ENCODE data around the gene ADGRD2. TPM values are rescaled to one million over a fixed set of nuclear protein-coding genes. Genes with fewer than 3 reads are reported as not detected.

The ADGRD2 gene
- polyA plus RNA-seq, 1 donor (not counting 4 experiments of a cell fraction or from before 2014, with no cell fraction given), result not detected

- Histone ChIP-seq H3K79me2 (ENCODE audit: control insufficient read depth, insufficient read depth, low read length) (no peaks in the 10 kb centered on the region), H3K27ac (ENCODE audit: control insufficient read depth, insufficient read depth, low read length) (no peak overlapping the region), H3K9me3 (ENCODE audit: control insufficient read depth, low read depth, low read length) (no peaks in the 10 kb centered on the region), H3K9me1 (ENCODE audit: control insufficient read depth, extremely low read depth, insufficient read depth, low read length) (no peaks in the 10 kb centered on the region), H2AFZ (ENCODE audit: control insufficient read depth, low read length) (no peak overlapping the region), H3K27me3 (ENCODE audit: control insufficient read depth, extremely low read depth, insufficient read depth, low read length) (no peaks in the 10 kb centered on the region), H3K4me3 (ENCODE audit: control insufficient read depth in 2 of 3, extremely low read depth in 1 of 3, insufficient read depth in 2 of 3, low read depth in 1 of 3, low read length in 3 of 3) (no peak overlapping the region), H4K20me1 (ENCODE audit: control insufficient read depth, extremely low read depth, insufficient read depth, low read length) (no peaks in the 10 kb centered on the region), H3K4me2 (ENCODE audit: control insufficient read depth, extremely low read depth, insufficient read depth, low read depth, low read length) (no peak overlapping the region), H3K36me3 (ENCODE audit: control insufficient read depth in 2 of 2, extremely low read depth in 1 of 2, insufficient read depth in 2 of 2, low read length in 2 of 2) (peaks cover 0 to under 1% of the 10 kb centered on the region in 2 experiments), H3K9ac (ENCODE audit: control insufficient read depth, extremely low read depth, insufficient read depth, low read length) (no peak overlapping the region), H3K4me1 (ENCODE audit: control insufficient read depth, extremely low read depth, insufficient read depth, low read length) (no peaks in the 10 kb centered on the region)
- dilution Hi-C loops (cut with MboI; ENCODE audit: extremely low pct_ligation_motif_present, low sequenced_read_pairs), result no loop called here
- FAIRE-seq (no peak), DNase-seq (ENCODE audit: low read depth, low spot score) (no peak)
- TF ChIP-seq CTCF (optimal IDR thresholded peaks at IDR 0.05 in 1 of 3, IDR thresholded peaks at IDR 0.05 in 1 of 3, conservative IDR thresholded peaks at IDR 0.05 in 1 of 3; ENCODE audit: extremely low read depth in 1 of 3, insufficient read depth in 2 of 3, low read length in 3 of 3) (no peak), EZH2 (IDR thresholded peaks at IDR 0.05; ENCODE audit: low read length) (no peak)
Observed at GRCh38 chr9:124521142-124521541, 70.9 kb downstream of the ADGRD2 start.

- H3K4me2 ChIP-seq (ENCODE audit: control insufficient read depth, extremely low read depth, insufficient read depth, low read depth, low read length), result no peak overlapping the region
- FAIRE-seq, result peak; percentile 29
- H2AFZ ChIP-seq (ENCODE audit: control insufficient read depth, low read length), result no peak overlapping the region
Observed at GRCh38 chr9:124522121-124523098, 72.2 kb downstream of the ADGRD2 start.

More at GRCh38 chr9:124522121-124523098, 72.2 kb downstream of the ADGRD2 start:
- Histone ChIP-seq H4K20me1 (ENCODE audit: control insufficient read depth, extremely low read depth, insufficient read depth, low read length) (no peaks in the 10 kb centered on the region), H3K27me3 (ENCODE audit: control insufficient read depth, extremely low read depth, insufficient read depth, low read length) (no peaks in the 10 kb centered on the region), H3K79me2 (ENCODE audit: control insufficient read depth, insufficient read depth, low read length) (no peaks in the 10 kb centered on the region), H3K4me1 (ENCODE audit: control insufficient read depth, extremely low read depth, insufficient read depth, low read length) (no peaks in the 10 kb centered on the region), H3K36me3 (ENCODE audit: control insufficient read depth in 2 of 2, extremely low read depth in 1 of 2, insufficient read depth in 2 of 2, low read length in 2 of 2) (peaks cover 0 to 4% of the 10 kb centered on the region in 2 experiments), H3K9me3 (ENCODE audit: control insufficient read depth, low read depth, low read length) (no peaks in the 10 kb centered on the region), H3K9ac (ENCODE audit: control insufficient read depth, extremely low read depth, insufficient read depth, low read length) (no peak overlapping the region), H3K4me3 (ENCODE audit: control insufficient read depth in 2 of 3, extremely low read depth in 1 of 3, insufficient read depth in 2 of 3, low read depth in 1 of 3, low read length in 3 of 3) (no peak overlapping the region), H3K9me1 (ENCODE audit: control insufficient read depth, extremely low read depth, insufficient read depth, low read length) (no peaks in the 10 kb centered on the region), H3K27ac (ENCODE audit: control insufficient read depth, insufficient read depth, low read length) (no peak overlapping the region)
- no peak for TF ChIP-seq EZH2 (IDR thresholded peaks at IDR 0.05; ENCODE audit: low read length)
- peak in 1 of 3 experiments; percentile 21 for TF ChIP-seq CTCF (optimal IDR thresholded peaks at IDR 0.05 in 1 of 3, IDR thresholded peaks at IDR 0.05 in 1 of 3, conservative IDR thresholded peaks at IDR 0.05 in 1 of 3; ENCODE audit: extremely low read depth in 1 of 3, insufficient read depth in 2 of 3, low read length in 3 of 3)
- DNase-seq (ENCODE audit: low read depth, low spot score), result no peak
- dilution Hi-C loops (cut with MboI; ENCODE audit: extremely low pct_ligation_motif_present, low sequenced_read_pairs), result no loop called here

Measured in keratinocyte (primary cell).